Natural killer cell treated with Interleukin-12 subunit alpha and Interleukin-12 subunit beta and Interleukin-15 and Interleukin-18, amount 100 ng/mL, for 72 hours (primary cell): ENCODE measurements around the gene MTFP1. TPM values are rescaled to one million over a fixed set of nuclear protein-coding genes. Genes with fewer than 3 reads are reported as not detected.
"Not testable (repeated sequence)": the region's sequence is repeated elsewhere in the genome, so short reads cannot be mapped to it uniquely, and the experiment has no call there.

Experiments
- ATAC-seq, 2 donors: fragments of 150-1000 bp; cut with Tn5 transposase in 1 of 2; sonication (Bioruptor Pico), chemical (Tn5 transposase) in 1 of 2; 2 replicates each; pipeline ENCODE4 v1.10.0; 2021
- DNase-seq: peaks from one replicate; pipeline ENCODE4 v3.0.0; 2022; ENCODE audit warnings: low spot score
- H3K27ac Mint-ChIP-seq, 2 donors: 1 replicate in 1 of 2; 2 replicates in 1 of 2; pipeline ENCODE4 v1.8.0; 2022; ENCODE audit warnings: mixed read lengths in 2 of 2, mild to moderate bottlenecking in 1 of 2, moderate library complexity in 1 of 2
- H3K27me3 Mint-ChIP-seq, 2 donors: 1 replicate in 1 of 2; 2 replicates in 1 of 2; pipeline ENCODE4 v1.8.0; 2022; ENCODE audit warnings: mixed read lengths in 2 of 2
- H3K36me3 Mint-ChIP-seq: one replicate; pipeline ENCODE4 v1.8.0; 2022; ENCODE audit warnings: mixed read lengths
- H3K4me1 Mint-ChIP-seq, 2 donors: 1 replicate in 1 of 2; 2 replicates in 1 of 2; pipeline ENCODE4 v1.8.0; 2022; ENCODE audit warnings: low read depth in 2 of 2, mixed read lengths in 2 of 2, mild to moderate bottlenecking in 1 of 2
- H3K4me3 Mint-ChIP-seq: one replicate; pipeline ENCODE4 v1.8.0; 2022; ENCODE audit warnings: mixed read lengths
- H3K9me3 Mint-ChIP-seq: 2 replicates; pipeline ENCODE4 v1.8.0; 2022; ENCODE audit warnings: mixed read lengths
- total RNA-seq, 2 donors: library from RNA; stranded (reverse); gene quantifications; one replicate each; pipeline ENCODE4 v1.2.3, GENCODE V29; 2022

The MTFP1 gene
- total RNA-seq, 2 donors from 2014 or later = 58.7 to 67.4 TPM

DNA sequence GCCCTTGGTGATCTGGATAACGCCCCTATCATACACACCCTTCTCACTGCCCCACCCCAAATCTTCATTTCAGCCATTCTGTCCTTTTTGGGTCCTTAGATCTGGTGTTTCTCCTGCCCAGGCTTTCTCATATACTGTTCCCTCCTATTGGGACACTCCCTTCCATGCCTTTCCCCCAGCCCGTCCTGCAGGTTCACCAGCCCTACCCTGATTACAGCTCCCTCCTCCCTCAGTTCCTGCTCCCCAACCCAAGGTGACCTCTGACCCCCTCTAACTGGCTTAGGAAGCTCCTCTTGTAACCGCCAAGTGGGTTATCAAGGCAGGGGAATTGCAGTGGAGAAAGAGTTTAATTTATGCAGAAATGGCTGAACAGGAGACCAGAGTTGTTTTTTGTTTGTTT is 13.0 kb downstream of the MTFP1 start:
- ATAC-seq (no peak), DNase-seq (no peak)
- Mint-ChIP-seq H3K36me3 (peaks cover 15% of the 10 kb centered on the region), H3K4me3 (no peak overlapping the region), H3K27me3 (peaks cover 22 to 33% of the 10 kb centered on the region in 2 donors), H3K27ac (no peak overlapping the region), H3K4me1 (peaks cover 34% of the 10 kb centered on the region in 2 donors), H3K9me3 (peaks cover 4% of the 10 kb centered on the region)

DNA sequence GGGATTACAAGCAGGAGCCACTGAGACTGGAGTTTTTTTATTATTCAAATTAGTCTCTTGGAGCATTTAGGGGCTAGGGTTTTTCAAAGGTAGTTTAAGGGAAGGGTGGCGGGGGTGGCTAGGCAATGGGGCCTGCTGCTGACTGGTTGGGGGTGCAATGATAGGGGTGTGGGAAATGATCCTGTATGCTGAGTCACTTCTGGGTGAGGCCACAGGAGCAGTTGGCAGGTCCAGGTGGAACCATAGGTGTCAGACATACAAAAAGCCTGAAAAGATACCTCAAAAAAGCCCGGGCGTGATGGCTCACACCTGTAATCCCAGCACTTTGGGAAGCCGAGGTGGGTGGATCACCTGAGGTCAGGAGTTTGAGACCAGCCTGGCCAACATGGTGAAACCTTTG is 13.7 kb downstream of the MTFP1 start:
- H3K27me3 Mint-ChIP-seq = peaks cover 22 to 33% of the 10 kb centered on the region in 2 donors
- no peak overlapping the region for H3K27ac Mint-ChIP-seq
- H3K9me3 Mint-ChIP-seq = peaks cover 4% of the 10 kb centered on the region
- peaks cover 15% of the 10 kb centered on the region for H3K36me3 Mint-ChIP-seq
- H3K4me3 Mint-ChIP-seq = no peak overlapping the region
- ATAC-seq (no peak), DNase-seq (no peak)
- H3K4me1 Mint-ChIP-seq = peaks cover 34% of the 10 kb centered on the region in 2 donors

DNA sequence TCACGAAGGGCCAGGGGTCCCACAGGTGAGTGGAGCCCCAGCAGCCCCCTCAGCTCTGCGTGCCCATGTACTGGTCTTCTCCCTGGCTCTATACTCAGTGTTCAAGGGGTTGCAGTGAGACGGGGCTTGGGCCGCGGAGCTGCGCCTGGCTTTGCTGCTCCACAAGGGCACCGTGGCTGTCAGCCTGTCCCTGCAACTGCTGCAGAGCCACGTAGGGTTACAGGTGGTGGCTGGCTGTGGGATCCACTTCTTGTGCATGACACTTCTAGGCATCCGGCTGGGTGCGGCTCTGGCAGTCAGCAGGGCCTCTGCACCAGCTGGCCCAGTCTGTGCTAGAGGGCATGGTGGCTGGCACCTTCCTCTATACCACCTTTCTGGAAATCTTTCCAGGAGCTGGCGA is 14.3 kb downstream of the MTFP1 start:
- peaks cover 4% of the 10 kb centered on the region for H3K9me3 Mint-ChIP-seq
- peaks cover 30 to 31% of the 10 kb centered on the region in 2 donors for H3K4me1 Mint-ChIP-seq
- no peak overlapping the region for H3K4me3 Mint-ChIP-seq
- H3K27ac Mint-ChIP-seq = no peak overlapping the region
- ATAC-seq (no peak), DNase-seq (no peak)
- H3K27me3 Mint-ChIP-seq = peaks cover 22 to 33% of the 10 kb centered on the region in 2 donors
- peaks cover 15% of the 10 kb centered on the region for H3K36me3 Mint-ChIP-seq

DNA sequence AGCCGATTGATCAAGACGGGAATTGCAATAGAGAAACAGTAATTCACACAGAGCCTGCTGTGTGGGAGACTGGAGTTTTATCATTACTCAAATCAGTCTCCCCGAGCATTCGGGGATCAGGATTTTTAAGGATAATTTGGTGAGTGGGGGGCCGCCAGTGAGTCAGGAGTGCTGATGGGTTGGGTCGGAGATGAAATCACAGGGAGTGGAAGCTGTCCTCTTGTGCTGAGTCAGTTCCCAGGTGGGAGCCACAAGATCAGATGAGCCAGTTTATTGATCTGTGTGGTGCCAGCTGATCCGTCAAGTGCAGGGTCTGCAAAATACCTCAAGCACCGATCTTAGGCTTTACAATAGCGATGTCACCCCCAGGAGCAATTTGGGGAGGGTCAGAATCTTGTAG is 15.5 kb downstream of the MTFP1 start:
- Mint-ChIP-seq H3K4me3 (peak overlapping the region; percentile 2), H3K9me3 (no peaks in the 10 kb centered on the region), H3K36me3 (peaks cover 6% of the 10 kb centered on the region), H3K27ac (no peak overlapping the region), H3K4me1 (peaks cover 22 to 27% of the 10 kb centered on the region in 2 donors), H3K27me3 (peaks cover 28 to 41% of the 10 kb centered on the region in 2 donors)
- DNase-seq = no peak
- ATAC-seq = no peak

DNA sequence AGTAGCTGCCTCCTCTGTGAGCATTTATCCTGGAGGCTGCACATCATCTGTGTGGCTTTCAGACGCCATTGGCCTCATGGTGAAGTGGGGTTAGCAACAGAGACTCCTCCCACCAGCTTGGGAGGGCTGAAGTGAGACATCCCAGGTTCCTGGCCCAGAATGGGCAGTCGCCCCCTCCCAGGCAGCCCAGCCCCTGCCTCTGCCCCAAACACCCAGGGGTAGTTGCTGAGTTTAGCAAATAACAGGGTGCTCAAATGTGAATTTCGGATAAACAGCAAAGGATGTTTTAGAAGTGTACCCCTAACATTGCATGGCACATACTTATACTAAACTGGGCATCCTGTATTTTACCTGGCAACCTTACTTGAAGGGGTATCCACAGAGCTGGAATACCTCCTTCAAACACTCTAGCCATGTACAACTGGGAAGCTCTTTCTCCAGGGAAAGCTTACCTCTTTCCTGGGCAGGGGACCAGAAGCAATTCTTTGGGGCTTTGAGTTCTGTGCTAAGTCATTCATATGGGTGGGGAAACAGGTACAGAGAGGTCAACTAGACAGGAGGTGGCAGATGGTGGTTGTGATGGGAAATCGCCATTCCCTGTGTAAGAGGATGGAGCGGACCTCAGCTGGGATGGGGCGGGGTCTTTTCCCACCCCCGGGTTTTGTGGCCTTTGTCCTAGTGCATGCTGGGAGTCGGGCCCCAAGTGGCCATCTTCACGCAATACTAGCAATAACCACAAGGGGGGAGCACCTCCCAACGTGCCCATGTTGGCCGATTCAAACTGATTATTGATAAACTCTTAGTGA is 19.3 kb downstream of the MTFP1 start:
- ATAC-seq = peak; percentile 45 to 68
- no peak for DNase-seq
- Mint-ChIP-seq H3K9me3 (no peaks in the 10 kb centered on the region), H3K36me3 (no peaks in the 10 kb centered on the region), H3K4me3 (no peak overlapping the region), H3K27me3 (peaks cover 34 to 39% of the 10 kb centered on the region in 2 donors), H3K27ac (no peak overlapping the region), H3K4me1 (peaks cover 22 to 24% of the 10 kb centered on the region in 2 donors)

DNA sequence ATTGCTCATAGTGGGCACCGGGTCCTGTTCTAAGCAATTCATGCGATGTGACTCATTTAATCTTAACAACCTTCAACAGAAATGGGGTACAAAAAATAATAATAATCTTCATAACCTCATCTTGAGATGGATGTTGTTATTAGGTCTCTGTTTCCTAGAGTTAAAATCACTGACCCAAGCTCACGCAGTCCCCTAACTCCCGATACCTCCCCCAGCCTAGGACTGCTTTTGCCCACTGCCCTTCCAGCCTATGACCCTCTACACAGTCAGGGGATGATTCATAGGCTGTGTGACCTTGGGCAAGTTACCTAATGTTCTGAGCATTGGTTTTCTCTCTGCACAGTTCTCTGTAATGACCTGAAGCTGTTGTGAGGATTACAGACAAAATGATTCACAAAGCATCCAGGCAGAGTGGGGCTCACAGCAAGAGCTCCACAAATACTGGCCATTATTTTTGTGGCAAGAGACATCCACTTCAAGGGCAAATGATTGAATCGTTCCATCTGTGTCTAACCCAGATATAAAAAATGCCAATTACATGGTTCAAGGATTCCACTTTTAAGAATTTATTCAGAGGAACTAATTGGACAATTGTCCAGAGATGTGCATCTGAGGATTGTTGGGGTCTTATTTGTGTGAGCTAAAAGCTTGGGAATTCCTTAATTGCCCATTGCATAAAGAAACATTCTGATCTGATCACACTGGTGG is 20.0 kb downstream of the MTFP1 start:
- H3K4me3 Mint-ChIP-seq = no peak overlapping the region

DNA sequence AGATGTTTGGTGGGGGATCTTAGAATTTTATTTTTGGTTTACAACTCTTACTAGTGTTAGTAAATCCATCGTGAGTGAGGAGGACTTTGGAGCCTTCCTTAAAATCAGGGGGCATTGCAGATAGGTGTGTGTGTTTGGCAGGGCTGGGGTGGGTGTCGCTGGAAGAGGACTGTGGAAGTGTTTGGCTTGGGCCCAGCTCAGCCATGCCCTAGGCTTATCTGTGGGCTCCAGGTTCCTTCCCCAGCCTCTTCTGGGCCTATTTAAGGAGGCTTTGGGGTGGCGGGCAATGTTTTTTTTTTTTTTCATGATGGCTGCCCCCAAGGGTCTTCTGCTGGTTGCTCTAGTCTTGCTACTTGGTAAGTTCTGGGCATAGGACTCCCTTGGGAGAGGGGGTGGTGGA is 22.1 kb downstream of the MTFP1 start:
- Mint-ChIP-seq H3K9me3 (no peaks in the 10 kb centered on the region), H3K4me1 (peaks cover 13% of the 10 kb centered on the region in 2 donors), H3K27ac (no peak overlapping the region), H3K27me3 (peaks cover 27 to 39% of the 10 kb centered on the region in 2 donors), H3K4me3 (no peak overlapping the region), H3K36me3 (no peaks in the 10 kb centered on the region)
- ATAC-seq (no peak), DNase-seq (no peak)

More for the DNA sequence above, 20.0 kb downstream of the MTFP1 start:
- Mint-ChIP-seq H3K27me3 (peaks cover 30 to 31% of the 10 kb centered on the region in 2 donors), H3K27ac (no peak overlapping the region), H3K9me3 (no peaks in the 10 kb centered on the region), H3K36me3 (no peaks in the 10 kb centered on the region), H3K4me1 (peaks cover 22 to 24% of the 10 kb centered on the region in 2 donors)
- ATAC-seq = peak in 1 of 2 donors; percentile 25
- no peak for DNase-seq

DNA sequence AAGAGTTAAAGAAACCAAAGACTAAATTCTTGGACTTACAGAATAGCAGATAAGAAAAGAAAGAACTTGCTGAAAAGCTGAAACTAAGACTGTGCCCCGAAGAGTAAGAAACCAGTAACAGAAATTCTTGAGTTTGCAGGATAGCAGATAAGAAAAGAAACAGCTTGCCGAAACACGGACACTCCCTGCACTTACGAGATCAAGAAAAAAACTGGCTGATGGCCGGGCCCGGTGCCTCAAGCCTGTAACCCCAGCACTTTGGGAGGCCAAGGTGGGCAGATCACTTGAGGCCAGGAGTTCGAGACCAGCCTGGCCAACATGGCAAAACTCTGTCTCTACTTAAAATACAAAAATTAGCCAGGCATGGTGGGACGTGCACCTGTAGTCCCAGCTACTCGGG is 25.9 kb downstream of the MTFP1 start:
- not testable (repeated sequence) for H3K4me1 Mint-ChIP-seq, H3K9me3 Mint-ChIP-seq

DNA sequence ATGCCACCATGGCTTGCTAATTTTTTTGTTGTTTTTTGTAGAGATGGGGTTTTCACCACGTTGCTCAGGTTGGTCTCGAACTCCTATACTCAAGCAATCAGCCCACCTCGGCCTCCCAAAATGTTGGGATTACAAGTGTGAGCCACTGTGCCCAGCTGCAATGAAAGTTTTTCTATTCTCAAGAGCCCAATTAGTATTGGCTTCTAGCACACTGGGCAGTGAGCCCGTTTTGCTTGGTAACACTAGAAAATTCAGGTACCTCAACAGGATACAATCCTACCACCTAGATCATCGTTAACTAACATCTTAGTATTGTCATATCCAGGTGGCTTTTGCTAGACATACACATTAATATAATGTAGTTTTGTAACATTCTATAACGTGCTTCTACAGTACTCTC is 27.3 kb downstream of the MTFP1 start:
- Mint-ChIP-seq H3K4me1 (no peaks in the 10 kb centered on the region), H3K9me3 (no peaks in the 10 kb centered on the region), H3K27me3 (peaks cover 15 to 23% of the 10 kb centered on the region in 2 donors), H3K27ac (no peak overlapping the region), H3K4me3 (no peak overlapping the region), H3K36me3 (no peaks in the 10 kb centered on the region)
- DNase-seq (no peak), ATAC-seq (no peak)

More for the DNA sequence above, 25.9 kb downstream of the MTFP1 start:
- peaks cover 10 to 24% of the 10 kb centered on the region in 2 donors for H3K27me3 Mint-ChIP-seq
- H3K4me3 Mint-ChIP-seq, DNase-seq, H3K27ac Mint-ChIP-seq, H3K36me3 Mint-ChIP-seq, ATAC-seq: not testable (repeated sequence)

DNA sequence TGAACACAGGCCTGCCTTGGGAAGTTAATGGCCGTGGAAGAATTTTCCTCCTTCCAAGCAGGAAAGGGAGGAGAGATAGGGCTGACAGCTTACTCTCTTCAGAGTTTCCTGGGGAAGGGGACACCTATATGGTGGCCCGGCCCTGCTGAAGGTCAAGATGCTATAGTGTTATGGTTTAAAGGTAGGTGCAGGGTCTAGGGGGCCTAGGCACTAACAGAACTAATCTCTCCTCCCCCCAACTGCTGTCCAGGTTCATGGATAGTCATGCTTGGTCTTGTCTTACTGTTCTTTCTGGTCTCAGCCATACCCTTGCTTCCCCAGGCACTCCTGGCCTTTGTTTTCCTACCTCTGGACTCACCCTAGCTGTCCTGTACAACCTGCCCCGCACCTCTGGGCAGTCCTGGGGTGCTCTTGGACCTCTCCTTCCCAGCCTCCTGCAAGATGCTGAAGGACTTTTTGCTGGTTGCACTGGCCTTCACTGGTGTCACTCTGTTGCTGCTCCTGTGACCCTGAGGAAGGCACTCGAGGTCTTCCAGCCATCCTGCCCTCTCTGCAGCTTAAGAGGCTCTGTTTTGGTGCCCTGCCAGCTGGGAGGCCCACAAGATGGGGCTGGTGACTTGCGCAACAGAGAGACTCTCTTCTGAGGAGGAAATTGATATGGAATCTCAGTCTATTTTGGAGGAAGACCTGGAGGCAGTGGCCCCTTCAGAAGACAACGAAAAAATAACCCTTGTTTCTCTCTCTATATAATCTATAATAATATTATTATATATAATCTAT is 28.4 kb downstream of the MTFP1 start:
- Mint-ChIP-seq H3K27me3 (peaks cover 15 to 21% of the 10 kb centered on the region in 2 donors), H3K4me3 (no peak overlapping the region), H3K36me3 (no peaks in the 10 kb centered on the region), H3K27ac (no peak overlapping the region), H3K4me1 (peaks cover 0 to under 1% of the 10 kb centered on the region in 2 donors), H3K9me3 (no peaks in the 10 kb centered on the region)
- DNase-seq (no peak), ATAC-seq (peak; percentile 38 to 51)

DNA sequence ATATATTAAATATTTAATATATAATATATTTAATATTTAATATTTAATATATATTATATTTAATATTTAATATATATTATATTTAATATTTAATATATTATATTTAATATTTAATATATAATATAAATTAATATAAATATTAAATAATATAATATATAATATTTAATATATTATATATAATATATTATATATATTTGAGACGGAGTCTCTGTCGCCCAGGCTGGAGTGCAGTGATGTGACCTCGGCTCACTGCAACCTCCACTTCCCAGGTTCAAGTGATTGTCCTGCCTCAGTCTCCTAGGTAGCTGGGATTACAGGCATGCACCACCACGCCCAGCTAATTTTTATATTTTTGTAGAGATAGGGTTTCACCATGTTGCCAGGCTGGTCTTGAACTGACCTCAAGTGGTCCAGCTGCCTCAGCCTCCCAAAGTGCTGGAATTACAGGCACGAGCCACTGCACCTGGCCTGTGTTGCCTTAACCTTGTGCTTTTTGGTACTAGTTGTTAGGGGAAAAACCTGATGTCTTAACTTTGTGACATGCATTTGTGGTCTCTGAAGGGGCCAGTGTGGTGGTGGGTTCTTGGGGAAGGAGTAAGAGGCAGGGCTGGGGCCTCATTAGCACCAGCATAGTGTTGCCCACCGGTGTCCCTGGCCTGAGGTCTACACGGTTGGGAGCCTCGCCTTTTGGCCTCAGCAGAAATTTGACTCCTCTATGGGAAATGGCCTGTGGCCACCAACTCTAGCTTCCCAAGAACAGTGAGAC is 29.7 kb downstream of the MTFP1 start:
- Mint-ChIP-seq H3K36me3 (no peaks in the 10 kb centered on the region), H3K9me3 (no peaks in the 10 kb centered on the region), H3K4me3 (no peak overlapping the region), H3K4me1 (peaks cover 0 to 8% of the 10 kb centered on the region in 2 donors), H3K27ac (no peak overlapping the region), H3K27me3 (peaks cover 15 to 25% of the 10 kb centered on the region in 2 donors)
- no peak for DNase-seq
- no peak for ATAC-seq

DNA sequence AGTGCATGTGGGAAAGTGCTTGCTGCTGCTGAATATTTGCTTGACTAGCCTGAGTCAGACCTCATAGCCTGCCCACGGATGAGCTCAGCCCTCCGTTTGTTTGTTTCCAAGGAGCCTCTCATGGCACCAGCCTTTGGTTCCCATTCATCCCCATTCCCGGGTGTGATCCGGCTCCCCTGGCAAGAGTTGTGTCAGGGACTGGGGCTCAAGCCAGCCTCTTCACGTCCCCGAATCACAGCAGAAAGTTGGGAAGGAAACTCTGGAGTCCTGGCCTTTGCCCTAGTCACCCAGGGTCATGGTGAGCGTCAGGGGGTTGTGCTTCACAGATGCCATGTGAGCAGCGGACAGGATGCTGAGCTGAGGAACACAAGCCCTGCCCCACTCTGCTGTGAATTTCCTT is 32.4 kb downstream of the MTFP1 start:
- DNase-seq (no peak), ATAC-seq (no peak)
- no peaks in the 10 kb centered on the region for H3K9me3 Mint-ChIP-seq
- no peak overlapping the region for H3K4me3 Mint-ChIP-seq
- H3K4me1 Mint-ChIP-seq = peaks cover 0 to 8% of the 10 kb centered on the region in 2 donors
- peaks cover 13 to 15% of the 10 kb centered on the region in 2 donors for H3K27me3 Mint-ChIP-seq
- no peaks in the 10 kb centered on the region for H3K36me3 Mint-ChIP-seq
- H3K27ac Mint-ChIP-seq = no peak overlapping the region
